HepG2 (cell line): ENCODE measurements around the gene MICALL2. TPM values are rescaled to one million over a fixed set of nuclear protein-coding genes. Genes with fewer than 3 reads are reported as not detected.
A peak's percentile ranks its signal among the peaks of the same experiment; 100 is the strongest.

ENCODE experiments used
- AKNA ChIP-seq: sonication (generic); formaldehyde crosslinking; IDR thresholded peaks from 2 replicates; pipeline ENCODE4 v1.4.0; 2020; ENCODE audit warnings: missing genetic modification reagents, borderline replicate concordance
- ARNTL ChIP-seq: sonication (generic); formaldehyde crosslinking; IDR thresholded peaks from 2 replicates; pipeline ENCODE4 v1.4.0; 2020; ENCODE audit warnings: mild to moderate bottlenecking, missing genetic modification reagents
- ESRRA ChIP-seq: sonication (generic); formaldehyde crosslinking; IDR thresholded peaks from 2 replicates; pipeline ENCODE4 v1.5.1; 2020; ENCODE audit warnings: mild to moderate bottlenecking, low read depth, missing genetic modification reagents
- FIP1L1 ChIP-seq: fragments of 200-400 bp; formaldehyde crosslinking; IDR thresholded peaks from 2 replicates; pipeline ENCODE4 v1.6.1; 2018; ENCODE audit warnings: low read depth, mild to moderate bottlenecking, low read length, moderate library complexity, borderline replicate concordance; ENCODE audit not compliant: insufficient read depth
- HMGXB4 ChIP-seq, 2 experiments: sonication (generic) in 1 of 2; formaldehyde crosslinking in 1 of 2; IDR thresholded peaks; 2 replicates each; pipeline versions ENCODE4 v1.4.0 to v1.6.1; 2018 to 2020; ENCODE audit warnings: missing genetic modification reagents in 2 of 2, borderline replicate concordance in 1 of 2, low read depth in 1 of 2, mild to moderate bottlenecking in 1 of 2, missing biosample characterization in 1 of 2
- NR3C1 ChIP-seq: sonication (generic); formaldehyde crosslinking; IDR thresholded peaks from 2 replicates; pipeline ENCODE4 v1.4.0; 2020; ENCODE audit warnings: missing genetic modification reagents
- RNF2 ChIP-seq: fragments of 450-650 bp; conservative IDR thresholded peaks from 2 replicates; pipeline ENCODE4 v1.6.1; 2016; ENCODE audit warnings: low read depth
- SAP130 ChIP-seq: IDR thresholded peaks from 2 replicates; pipeline ENCODE4 v1.6.1; 2016; ENCODE audit warnings: low read depth
- SMAD1 ChIP-seq: sonication (generic); formaldehyde crosslinking; IDR thresholded peaks from 2 replicates; pipeline ENCODE4 v1.4.0; 2020; ENCODE audit warnings: missing genetic modification reagents, low read depth, mild to moderate bottlenecking, borderline replicate concordance
- SNAI1 ChIP-seq: sonication (generic); formaldehyde crosslinking; IDR thresholded peaks from 2 replicates; pipeline ENCODE4 v1.5.0; 2020; ENCODE audit warnings: mild to moderate bottlenecking, missing genetic modification reagents, borderline replicate concordance
- SP2 ChIP-seq: sonication (generic); formaldehyde crosslinking; IDR thresholded peaks from 2 replicates; pipeline ENCODE4 v1.5.1; 2020; ENCODE audit warnings: mild to moderate bottlenecking, missing genetic modification reagents
- STAT6 ChIP-seq: sonication (generic); formaldehyde crosslinking; IDR thresholded peaks from 2 replicates; pipeline ENCODE4 v1.4.0; 2020; ENCODE audit warnings: missing genetic modification reagents, mild to moderate bottlenecking, borderline replicate concordance
- TMF1 ChIP-seq: sonication (generic); formaldehyde crosslinking; IDR thresholded peaks from 2 replicates; pipeline ENCODE4 v1.8.1; 2022; ENCODE audit warnings: low read depth, missing genetic modification reagents
- ZC3H4 ChIP-seq: sonication (generic); formaldehyde crosslinking; IDR thresholded peaks from 2 replicates; pipeline ENCODE4 v1.4.0; 2020; ENCODE audit warnings: missing genetic modification reagents, borderline replicate concordance
- ZNF235 ChIP-seq: sonication (generic); formaldehyde crosslinking; IDR thresholded peaks from 2 replicates; pipeline ENCODE4 v1.8.1; 2023; ENCODE audit warnings: mild to moderate bottlenecking, missing genetic modification reagents, borderline replicate concordance
- ZNF430 ChIP-seq: sonication (generic); formaldehyde crosslinking; IDR thresholded peaks from 2 replicates; pipeline ENCODE4 v1.9.0; 2021; ENCODE audit warnings: mild to moderate bottlenecking, missing genetic modification reagents
- ZNF468 ChIP-seq: sonication (generic); formaldehyde crosslinking; IDR thresholded peaks from 2 replicates; pipeline ENCODE4 v1.8.0; 2022; ENCODE audit warnings: mild to moderate bottlenecking, moderate library complexity, missing genetic modification reagents
- ZNF557 ChIP-seq: sonication (generic); formaldehyde crosslinking; IDR thresholded peaks from 2 replicates; pipeline ENCODE4 v1.4.0; 2020; ENCODE audit warnings: missing genetic modification reagents
- ZNF607 ChIP-seq: sonication (generic); formaldehyde crosslinking; IDR thresholded peaks from 2 replicates; pipeline ENCODE4 v1.5.1; 2020; ENCODE audit warnings: missing genetic modification reagents, mild to moderate bottlenecking, borderline replicate concordance
- polyA plus RNA-seq, 8 experiments: library from polyadenylated mRNA; depleted of rRNA in 3 of 8; stranded (reverse) in 7 of 8; unstranded in 1 of 8; fragments of >200 nt; fragmentation: Illumina TruSeq in 4 of 8; extraction: Trizol in 4 of 8; gene quantifications; 2 replicates each; pipeline versions ENCODE4 v1.2.1 to v1.2.3, GENCODE V29; 2011 to 2016; ENCODE audit warnings: low read depth in 4 of 8, missing spikeins in 1 of 8, mixed read lengths in 1 of 8; ENCODE audit not compliant: insufficient read depth in 1 of 8
- total RNA-seq, 5 experiments: library from RNA; depleted of rRNA; stranded (reverse); fragments of >200 nt; fragmentation: Illumina TruSeq; extraction: Trizol; gene quantifications; 2 replicates each; pipeline ENCODE4 v1.2.3, GENCODE V29; 2016; ENCODE audit warnings: low read depth in 1 of 5

MICALL2 gene
- total and polyA plus RNA-seq, 2 of the 13 experiments (the other 11 are each of a cell fraction or from before 2014, with no cell fraction given), result 5.8 to 12.4 TPM

- TF ChIP-seq STAT6 (CRISPR knock-in tag) (no peak), SMAD1 (CRISPR knock-in tag) (peak; percentile 64; the same call in 1 of the 2 replicates), ESRRA (CRISPR knock-in tag) (no peak; the same call in 1 of the 2 replicates), ARNTL (0 out of 2 replicates have a peak, but pooled peaks have one; percentile 45), TMF1 (no peak), RNF2 (no peak), ZC3H4 (0 out of 2 replicates have a peak, but pooled peaks have one; percentile 30), SNAI1 (CRISPR knock-in tag) (no peak), NR3C1 (CRISPR knock-in tag) (no peak), ZNF468 (CRISPR knock-in tag) (peak; percentile 58; the same call in 1 of the 2 replicates), ZNF235 (no peak), SP2 (CRISPR knock-in tag) (0 out of 2 replicates have a peak, but pooled peaks have one; percentile 23), ZNF557 (CRISPR knock-in tag) (no peak), FIP1L1 (no peak), HMGXB4 (CRISPR knock-in tag; IDR thresholded peaks at IDR 0.05; ENCODE audit: borderline replicate concordance in 1 of 2, low read depth in 1 of 2) (peak in 1 of 2 experiments; percentile 46; a peak in 2 of 4 replicates), SAP130 (CRISPR knock-in tag) (peak; percentile 72), ZNF607 (CRISPR knock-in tag) (no peak), AKNA (CRISPR knock-in tag) (no peak), ZNF430 (CRISPR knock-in tag) (0 out of 2 replicates have a peak, but pooled peaks have one; percentile 46)
Measured at GRCh38 chr7:1460821-1461645, 1.8 kb upstream of the MICALL2 start (continued).
